GM19099 (cell line): ENCODE measurements around the gene BTN2A1.

Experiments
- POLR2A ChIP-seq: IDR thresholded peaks from 3 replicates; pipeline ENCODE4 v1.6.1; 2011; ENCODE audit warnings: low read depth; ENCODE audit not compliant: insufficient read length; ENCODE audit errors: extremely low read depth

BTN2A1 gene

GRCh38 chr6:26475823-26476729 lies 18.3 kb downstream of the BTN2A1 start:
- TF ChIP-seq POLR2A = no peak

GRCh38 chr6:26476896-26477295 lies 19.1 kb downstream of the BTN2A1 start:
- TF ChIP-seq POLR2A = no peak

GRCh38 chr6:26477426-26477825 lies 19.7 kb downstream of the BTN2A1 start:
- TF ChIP-seq POLR2A = no peak

- TF ChIP-seq POLR2A = no peak
Measured at GRCh38 chr6:26478100-26478984, 20.6 kb downstream of the BTN2A1 start.

- no peak for TF ChIP-seq POLR2A
Measured at GRCh38 chr6:26478985-26479278, 21.2 kb downstream of the BTN2A1 start.

GRCh38 chr6:26482338-26482737 lies 24.6 kb downstream of the BTN2A1 start:
- TF ChIP-seq POLR2A = no peak

GRCh38 chr6:26483727-26484126 lies 26.0 kb downstream of the BTN2A1 start:
- no peak for TF ChIP-seq POLR2A

- no peak for TF ChIP-seq POLR2A
Measured at GRCh38 chr6:26484161-26484560, 26.4 kb downstream of the BTN2A1 start.

GRCh38 chr6:26485112-26485780 lies 27.5 kb downstream of the BTN2A1 start:
- no peak for TF ChIP-seq POLR2A

GRCh38 chr6:26486358-26486757 lies 28.6 kb downstream of the BTN2A1 start:
- no peak for TF ChIP-seq POLR2A

- no peak for TF ChIP-seq POLR2A
Measured at GRCh38 chr6:26487466-26487865, 29.7 kb downstream of the BTN2A1 start.

GRCh38 chr6:26489996-26490964 lies 32.5 kb downstream of the BTN2A1 start:
- no peak for TF ChIP-seq POLR2A

- no peak for TF ChIP-seq POLR2A
Measured at GRCh38 chr6:26491604-26492003, 33.8 kb downstream of the BTN2A1 start.

- TF ChIP-seq POLR2A = no peak
Measured at GRCh38 chr6:26493258-26493657, 35.5 kb downstream of the BTN2A1 start.
